HL-60 (cell line): Measurements from ENCODE around the gene KCNH1.

ENCODE experiments used
- POLR2AphosphoS5 ChIP-seq: IDR thresholded peaks from 2 replicates; pipeline ENCODE4 v1.6.1; 2012; ENCODE audit warnings: low read depth
- SPI1 ChIP-seq: IDR thresholded peaks from 2 replicates; pipeline ENCODE4 v1.6.1; 2012; ENCODE audit warnings: low read depth, mild to moderate bottlenecking, borderline replicate concordance
- TF ChIP-seq, protein P1 (sequence below): IDR thresholded peaks from one replicate; pipeline ENCODE4 v1.5.1; 2011; ENCODE audit warnings: low read length, control low read depth, inconsistent platforms; ENCODE audit not compliant: insufficient read depth

DNA sequence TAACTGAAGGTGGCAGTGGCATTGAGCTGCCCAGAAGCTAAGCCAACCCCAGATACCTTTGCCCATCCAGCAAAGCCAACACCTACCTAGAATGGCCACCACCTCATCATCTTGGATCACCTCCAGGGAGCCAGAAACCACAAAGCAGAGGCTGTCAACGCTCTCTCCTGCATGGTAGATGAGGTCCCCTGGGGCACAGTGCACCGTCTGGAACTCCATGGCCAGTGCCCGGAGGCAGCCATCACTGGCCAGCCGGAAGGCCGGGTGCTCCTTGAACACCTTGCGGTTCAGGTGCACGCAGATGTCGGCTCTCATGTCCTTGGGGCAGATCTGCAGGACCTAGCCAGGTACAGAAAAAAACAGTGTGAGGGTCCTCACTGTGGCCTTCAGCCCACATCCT is 336.5 kb downstream of the KCNH1 start:
- TF ChIP-seq, protein P1, sequence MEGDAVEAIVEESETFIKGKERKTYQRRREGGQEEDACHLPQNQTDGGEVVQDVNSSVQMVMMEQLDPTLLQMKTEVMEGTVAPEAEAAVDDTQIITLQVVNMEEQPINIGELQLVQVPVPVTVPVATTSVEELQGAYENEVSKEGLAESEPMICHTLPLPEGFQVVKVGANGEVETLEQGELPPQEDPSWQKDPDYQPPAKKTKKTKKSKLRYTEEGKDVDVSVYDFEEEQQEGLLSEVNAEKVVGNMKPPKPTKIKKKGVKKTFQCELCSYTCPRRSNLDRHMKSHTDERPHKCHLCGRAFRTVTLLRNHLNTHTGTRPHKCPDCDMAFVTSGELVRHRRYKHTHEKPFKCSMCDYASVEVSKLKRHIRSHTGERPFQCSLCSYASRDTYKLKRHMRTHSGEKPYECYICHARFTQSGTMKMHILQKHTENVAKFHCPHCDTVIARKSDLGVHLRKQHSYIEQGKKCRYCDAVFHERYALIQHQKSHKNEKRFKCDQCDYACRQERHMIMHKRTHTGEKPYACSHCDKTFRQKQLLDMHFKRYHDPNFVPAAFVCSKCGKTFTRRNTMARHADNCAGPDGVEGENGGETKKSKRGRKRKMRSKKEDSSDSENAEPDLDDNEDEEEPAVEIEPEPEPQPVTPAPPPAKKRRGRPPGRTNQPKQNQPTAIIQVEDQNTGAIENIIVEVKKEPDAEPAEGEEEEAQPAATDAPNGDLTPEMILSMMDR, result no peak
- TF ChIP-seq POLR2AphosphoS5, result no peak
- no peak for TF ChIP-seq SPI1
